WI38 (cell line): Measurements from ENCODE around the gene OOSP3.
"Not testable (repeated sequence)": the region's sequence is repeated elsewhere in the genome, so short reads cannot be mapped to it uniquely, and the experiment has no call there.

Experiments
- H3K4me3 ChIP-seq: 2 replicates; pipeline ENCODE4 v1.5.1; 2011; ENCODE audit warnings: low read depth, mild to moderate bottlenecking, control low read depth, low read length
- CTCF ChIP-seq: IDR thresholded peaks from 2 replicates; pipeline ENCODE4 v1.5.1; 2012; ENCODE audit warnings: low read depth, mild to moderate bottlenecking, control low read depth, low read length

Gene OOSP3

GRCh38 chr11:59846556-59846955 lies 32.0 kb upstream of the OOSP3 start:
- TF ChIP-seq CTCF, result no peak
- no peak overlapping the region for H3K4me3 ChIP-seq

GRCh38 chr11:59847626-59848025 lies 31.0 kb upstream of the OOSP3 start:
- H3K4me3 ChIP-seq, result no peak overlapping the region
- TF ChIP-seq CTCF, result no peak

- not testable (repeated sequence) for H3K4me3 ChIP-seq
Observed at GRCh38 chr11:59848439-59848838, 30.1 kb upstream of the OOSP3 start.

- no peak for TF ChIP-seq CTCF
- H3K4me3 ChIP-seq, result no peak overlapping the region
Observed at GRCh38 chr11:59849129-59849528, 29.5 kb upstream of the OOSP3 start.

- H3K4me3 ChIP-seq, result not testable (repeated sequence)
Observed at GRCh38 chr11:59849551-59849950, 29.0 kb upstream of the OOSP3 start.

- H3K4me3 ChIP-seq, result not testable (repeated sequence)
Observed at GRCh38 chr11:59851416-59851815, 27.2 kb upstream of the OOSP3 start.

- no peak for TF ChIP-seq CTCF
Observed at GRCh38 chr11:59854871-59855270, 23.7 kb upstream of the OOSP3 start.

GRCh38 chr11:59857439-59858434 lies 20.8 kb upstream of the OOSP3 start:
- no peak overlapping the region for H3K4me3 ChIP-seq
- TF ChIP-seq CTCF, result no peak

More at GRCh38 chr11:59854871-59855270, 23.7 kb upstream of the OOSP3 start:
- no peak overlapping the region for H3K4me3 ChIP-seq

GRCh38 chr11:59859673-59860072 lies 18.9 kb upstream of the OOSP3 start:
- no peak for TF ChIP-seq CTCF
- H3K4me3 ChIP-seq, result no peak overlapping the region
